PC-3 (cell line): Measurements from ENCODE around the gene NNMT. TPM values are rescaled to one million over a fixed set of nuclear protein-coding genes. Genes with fewer than 3 reads are reported as not detected.

Experiments used
- ATAC-seq: fragments of 200-7000 bp; cut with Tn5 transposase; 2 replicates; pipeline ENCODE4 v1.9.1; 2020; ENCODE audit warnings: mild to moderate bottlenecking, moderate library complexity
- BruUV-seq: library from RNA; stranded (reverse); fragments of 400-500 nt; replicated peaks from 2 replicates; lab custom pipeline; 2021; lab: Mats Ljungman, UMichigan
- CTCF ChIA-PET: fragments of 300-600 bp; sonication (Branson Sonifier 250); formaldehyde crosslinking; loops from one replicate; lab custom pipeline; 2022; ENCODE audit warnings: antibody characterized with exemption; lab: Charles Lee
- POLR2A ChIA-PET: fragments of 300-600 bp; sonication (Branson Sonifier 250); formaldehyde crosslinking; loops from one replicate; lab custom pipeline; 2022; ENCODE audit warnings: antibody characterized with exemption; ENCODE audit not compliant: unreplicated experiment; lab: Charles Lee
- DNase-seq: peaks from one replicate; pipeline ENCODE4 v3.0.0-alpha.2; 2015
- H2AFZ ChIP-seq: fragments of 300-600 bp; sonication (generic); 2 replicates; pipeline ENCODE4 v1.6.0; 2016; ENCODE audit warnings: antibody characterized with exemption, low read length
- H3F3A ChIP-seq: fragments of 300-600 bp; sonication (generic); one replicate; pipeline ENCODE4 v1.6.0; 2017; ENCODE audit warnings: antibody characterized with exemption, low read length, control low read depth, mild to moderate bottlenecking; ENCODE audit not compliant: unreplicated experiment
- H3K27ac ChIP-seq: fragments of 300-600 bp; sonication (generic); 2 replicates; pipeline ENCODE4 v1.5.1; 2016; ENCODE audit warnings: mild to moderate bottlenecking, low read length
- H3K27me3 ChIP-seq: fragments of 300-600 bp; sonication (generic); 2 replicates; pipeline ENCODE4 v1.6.1; 2016; ENCODE audit warnings: low read length, mixed read lengths
- H3K36me3 ChIP-seq: fragments of 300-600 bp; sonication (generic); 2 replicates; pipeline ENCODE4 v1.6.1; 2016; ENCODE audit warnings: low read depth, mixed run types, low read length, mixed read lengths
- H3K4me1 ChIP-seq: fragments of 300-600 bp; sonication (generic); 2 replicates; pipeline ENCODE4 v1.5.1; 2016; ENCODE audit warnings: low read length; ENCODE audit not compliant: insufficient read depth
- H3K4me2 ChIP-seq: fragments of 300-600 bp; sonication (generic); 2 replicates; pipeline ENCODE4 v1.6.0; 2016; ENCODE audit warnings: low read length
- H3K4me3 ChIP-seq: fragments of 300-600 bp; sonication (generic); 2 replicates; pipeline ENCODE4 v1.5.1; 2016; ENCODE audit warnings: mild to moderate bottlenecking, low read length, mixed read lengths
- H3K79me2 ChIP-seq: fragments of 300-600 bp; sonication (generic); 2 replicates; pipeline ENCODE4 v1.6.1; 2017; ENCODE audit warnings: low read length, mixed read lengths
- H3K9ac ChIP-seq: fragments of 300-600 bp; sonication (generic); 2 replicates; pipeline ENCODE4 v1.6.0; 2016; ENCODE audit warnings: mild to moderate bottlenecking, low read length
- H3K9me2 ChIP-seq: fragments of 300-600 bp; sonication (generic); replicated peaks from 2 replicates; pipeline ENCODE4 v1.6.1; 2016; ENCODE audit warnings: mixed run types, low read length, mixed read lengths
- H3K9me3 ChIP-seq: fragments of 300-600 bp; sonication (generic); 2 replicates; pipeline ENCODE4 v1.6.1; 2016; ENCODE audit warnings: low read length, mixed read lengths
- H4K20me1 ChIP-seq: fragments of 300-600 bp; sonication (generic); 2 replicates; pipeline ENCODE4 v1.6.1; 2016; ENCODE audit warnings: low read length, mixed read lengths
- CTCF ChIP-seq: fragments of 300-600 bp; sonication (generic); conservative IDR thresholded peaks from 2 replicates; pipeline ENCODE4 v1.5.1; 2017; ENCODE audit warnings: antibody characterized with exemption, low read depth, mild to moderate bottlenecking, low read length
- EZH2 ChIP-seq: fragments of 300-600 bp; sonication (generic); IDR thresholded peaks from one replicate; pipeline ENCODE4 v1.6.1; 2017; ENCODE audit warnings: antibody characterized with exemption, mild to moderate bottlenecking, low read length; ENCODE audit not compliant: unreplicated experiment
- EZH2phosphoT487 ChIP-seq: fragments of 300-600 bp; sonication (generic); IDR thresholded peaks from 2 replicates; pipeline ENCODE4 v1.6.1; 2018; ENCODE audit warnings: mild to moderate bottlenecking, antibody characterized with exemption, low read length, borderline replicate concordance
- intact Hi-C: fragments of 100-400 bp; cut with micrococcal nuclease; formaldehyde crosslinking; loops from 2 replicates; pipeline ENCODE4 v1.9.0; 2023
- total RNA-seq: library from RNA; depleted of rRNA; stranded (reverse); fragments of >200 nt; gene quantifications from 2 replicates; pipeline ENCODE4 v1.2.3, GENCODE V29; 2014

NNMT gene
- total RNA-seq, 1 experiment from 2014 or later, result 23.3 TPM

- no peak overlapping the region for H3K27ac ChIP-seq
- no peak overlapping the region for H3K9ac ChIP-seq
- no peaks in the 10 kb centered on the region for H3K9me3 ChIP-seq
- H3K4me2 ChIP-seq, result peak overlapping the region; percentile 40
- ChIA-PET POLR2A (no interaction called here), CTCF (interaction anchor here (0.6 kb wide), 1 partner anchor 132 kb away, joined by 3 read pairs; no protein-coding TSS in a partner anchor)
- no peaks in the 10 kb centered on the region; the same call in 1 of the 2 replicates for H3K36me3 ChIP-seq
- DNase-seq (peak; percentile 44), ATAC-seq (no peak)
- no peaks in the 10 kb centered on the region for H3F3A ChIP-seq
- TF ChIP-seq EZH2 (no peak), CTCF (no peak), EZH2phosphoT487 (no peak)
- H3K27me3 ChIP-seq, result no peaks in the 10 kb centered on the region
- BruUV-seq, result no TSS peak
- peak overlapping the region; percentile 66 for H2AFZ ChIP-seq
- H3K4me3 ChIP-seq, result peak overlapping the region; percentile 33
- H3K79me2 ChIP-seq, result no peaks in the 10 kb centered on the region
- intact Hi-C loops, result no loop called here
- H3K9me2 ChIP-seq, result no peaks in the 10 kb centered on the region
- no peaks in the 10 kb centered on the region for H4K20me1 ChIP-seq
- peaks cover 25% of the 10 kb centered on the region for H3K4me1 ChIP-seq
These were observed 50.5 kb downstream of the NNMT start for GRCh38 chr11:114346709-114347141.

GRCh38 chr11:114348200-114349191, 52.3 kb downstream of the NNMT start:
- Histone ChIP-seq H3K9ac (no peak overlapping the region), H3K9me3 (no peaks in the 10 kb centered on the region), H3K27ac (no peak overlapping the region), H4K20me1 (no peaks in the 10 kb centered on the region), H3K36me3 (no peaks in the 10 kb centered on the region; the same call in 1 of the 2 replicates), H3K79me2 (no peaks in the 10 kb centered on the region), H3K4me2 (peak overlapping the region; percentile 27), H3F3A (no peaks in the 10 kb centered on the region), H3K4me1 (peaks cover 27% of the 10 kb centered on the region), H3K9me2 (no peaks in the 10 kb centered on the region), H3K27me3 (no peaks in the 10 kb centered on the region), H2AFZ (peak overlapping the region; percentile 60), H3K4me3 (no peak overlapping the region)
- peak; percentile 92 for DNase-seq
- ATAC-seq, result peak; percentile 89
- TF ChIP-seq EZH2 (no peak), CTCF (peak; percentile 74), EZH2phosphoT487 (no peak)
- no TSS peak for BruUV-seq
- intact Hi-C loops, result loop anchor here (1.0 to 2.0 kb wide), 4 partner anchors 52 to 414 kb away; partner anchors contain the start of genes C11orf71, RBM7 and REXO2
- POLR2A ChIA-PET, result no interaction called here
- CTCF ChIA-PET, result interaction anchor here (0.6 to 0.8 kb wide), 3 partner anchors 47 to 81 kb away, joined by 3 to 4 read pairs (median 3); no protein-coding TSS in a partner anchor
